Right lobe of liver (tissue), 6 donors: ENCODE results near the gene UQCC2. TPM values are rescaled to one million over a fixed set of nuclear protein-coding genes. Genes with fewer than 3 reads are reported as not detected.

Source experiments
- ATAC-seq, 4 donors: fragments of 200-7000 bp; cut with Tn5 transposase; one replicate each; pipeline ENCODE4 v1.9.1; 2020; ENCODE audit warnings: mild to moderate bottlenecking in 4 of 4, moderate library complexity in 4 of 4
- DNase-seq, 3 donors: peaks; one replicate each; pipeline ENCODE4 v3.0.0-alpha.2; 2020
- H3K27ac ChIP-seq, 3 donors: fragments of 200-600 bp; one replicate each; pipeline ENCODE4 v1.8.0; 2022
- H3K27me3 ChIP-seq, 2 donors: fragments of 200-600 bp; one replicate each; pipeline ENCODE4 v1.8.0; 2022
- H3K36me3 ChIP-seq, 4 donors: fragments of 200-600 bp; sonication (generic) in 1 of 4; one replicate each; pipeline versions ENCODE4 v1.5.1 to v1.8.0; 2017 to 2022; ENCODE audit warnings: control low read depth in 1 of 4
- H3K4me1 ChIP-seq, 4 donors: fragments of 200-600 bp; sonication (generic) in 1 of 4; one replicate each; pipeline versions ENCODE4 v1.5.1 to v1.8.0; 2017 to 2022; ENCODE audit warnings: control low read depth in 1 of 4
- H3K4me3 ChIP-seq, 3 donors: fragments of 200-600 bp; one replicate each; pipeline ENCODE4 v1.8.0; 2022
- H3K9me3 ChIP-seq, 4 donors: fragments of 200-600 bp; sonication (generic) in 1 of 4; one replicate each; pipeline versions ENCODE4 v1.5.1 to v1.8.0; 2017 to 2022; ENCODE audit warnings: control low read depth in 1 of 4
- CTCF ChIP-seq, 4 donors: fragments of 200-600 bp in 3 of 4; fragments of 450-650 bp in 1 of 4; IDR thresholded peaks; one replicate each; pipeline versions ENCODE4 v1.5.1 to v1.8.0; 2016 to 2022; ENCODE audit warnings: antibody characterized with exemption in 4 of 4, mild to moderate bottlenecking in 2 of 4
- POLR2A ChIP-seq: fragments of 450-650 bp; IDR thresholded peaks from one replicate; pipeline ENCODE4 v1.6.1; 2017; ENCODE audit warnings: antibody characterized with exemption, mild to moderate bottlenecking
- WGBS: methylation state at CpG from one replicate; pipeline ENCODE4 v1.1.6; 2018; ENCODE audit warnings: low coverage, low lambda C conversion rate; ENCODE audit not compliant: insufficient coverage; ENCODE audit errors: missing lambda C conversion rate; 5-methylcytosine and 5-hydroxymethylcytosine counted together
- intact Hi-C, 2 donors: fragments of 100-400 bp; cut with DNase I; formaldehyde crosslinking; loops; one replicate each; pipeline versions ENCODE4 v1.11.2 to v1.14.1; 2022
- long read RNA-seq: library from polyadenylated mRNA; unstranded; transcript quantifications from one replicate; pipeline ENCODE4 v2.0.0, GENCODE V29; 2019
- total RNA-seq, 6 experiments: library from RNA; depleted of rRNA in 2 of 6; stranded (reverse); fragments of >200 nt in 2 of 6; fragmentation: NEBNext Ultra II Directional in 3 of 6; extraction: Animal tissue kit (Norgen Biotek cat#: 25700) in 3 of 6; gene quantifications; one replicate each; pipeline versions ENCODE4 v1.1.0 to v1.2.4, GENCODE V29; 2016 to 2023
- donor health status: DM: no; HTN: yes; CAD: no.
- donor health status: DM: no; HTN: no; CAD: no.
- donor health status: DM: no; HTN: no; CAD: no.
- donor health status: DM: no; HTN: yes; CAD: no.
- donor health status: DM: no; HTN: yes; CAD: no.

The UQCC2 gene
- total RNA-seq, result 10 to 100 TPM; 23.7 to 38.4 (median 31.5) TPM
- long read RNA-seq, transcript UQCC2-204 (4 exons, 1,314 nt), result major isoform, 19 of 19 reads
- long read RNA-seq, partial matches to known transcripts, result 0 of 19 reads
- long read RNA-seq, other reads (novel, unspliced or antisense), result 0 of 19 reads

- ATAC-seq, result peak; percentile 96 to 99 (median 98)
- H3K36me3 ChIP-seq, result peaks cover 0 to 8% (median 0%) of the 10 kb centered on the region in 4 donors
- TF ChIP-seq POLR2A, result peak; percentile 70
- TF ChIP-seq CTCF (IDR thresholded peaks at IDR 0.05), result peak; percentile 60 to 87 (median 78)
- DNase-seq, result peak; percentile 98 to 99 (median 99)
- peak within 1 kb of the TSS; percentile 61 to 89 (median 68) for H3K4me3 ChIP-seq
- under 1% methylated on average over 50 of the region's 73 CpGs for WGBS
- H3K27ac ChIP-seq, result peak within 1 kb of the TSS; percentile 25 to 75 (median 75)
- H3K9me3 ChIP-seq, result no peaks in the 10 kb centered on the region
- H3K27me3 ChIP-seq, result no peaks in the 10 kb centered on the region
- peaks cover 0 to 17% (median under 1%) of the 10 kb centered on the region in 4 donors for H3K4me1 ChIP-seq
- intact Hi-C loops, result loop anchor here (5.0 to 10.0 kb wide), 2 partner anchors 51 to 53 kb away; no protein-coding TSS in a partner anchor
Observed at GRCh38 chr6:33711140-33712129, at the start of gene UQCC2. TSS of gene UQCC2 (minus strand) at chr6:33711700. CDS start at chr6:33711686, 14 bp downstream.

- TF ChIP-seq CTCF (IDR thresholded peaks at IDR 0.05) (no peak), POLR2A (no peak)
- Histone ChIP-seq H3K4me3 (no peak overlapping the region), H3K4me1 (peaks cover 0 to 36% (median 10%) of the 10 kb centered on the region in 4 donors), H3K27me3 (no peaks in the 10 kb centered on the region), H3K27ac (no peak overlapping the region), H3K36me3 (no peaks in the 10 kb centered on the region), H3K9me3 (no peaks in the 10 kb centered on the region)
- 77% methylated on average over 3 of the region's 9 CpGs for WGBS
- intact Hi-C loops, result loop anchor here (5.0 to 10.0 kb wide), 4 partner anchors 45 to 395 kb away; partner anchors contain the start of genes UQCC2 (in 2 of the 2) and BAK1 (in 1 of the 2)
- no peak for ATAC-seq
- DNase-seq, result no peak
Observed at GRCh38 chr6:33759887-33760629, 48.6 kb upstream of the UQCC2 start.

- no peaks in the 10 kb centered on the region for H3K36me3 ChIP-seq
- TF ChIP-seq POLR2A (no peak), CTCF (IDR thresholded peaks at IDR 0.05) (no peak)
- ATAC-seq (peak in 1 of 4 donors; percentile 12), DNase-seq (no peak)
- no peaks in the 10 kb centered on the region for H3K9me3 ChIP-seq
- H3K4me3 ChIP-seq, result no peak overlapping the region
- H3K27me3 ChIP-seq, result no peaks in the 10 kb centered on the region
- H3K27ac ChIP-seq, result peak overlapping the region in 1 of 3 donors; percentile 25
- intact Hi-C loops, result no loop called here
- H3K4me1 ChIP-seq, result peaks cover 0 to 36% (median 10%) of the 10 kb centered on the region in 4 donors
- WGBS, result 23% methylated on average over 7 of the region's 7 CpGs
Observed at GRCh38 chr6:33758815-33759216, 47.3 kb upstream of the UQCC2 start.

- DNase-seq (no peak), ATAC-seq (no peak)
- no peaks in the 10 kb centered on the region for H3K36me3 ChIP-seq
- no peak overlapping the region for H3K27ac ChIP-seq
- TF ChIP-seq CTCF (IDR thresholded peaks at IDR 0.05) (no peak), POLR2A (no peak)
- H3K4me1 ChIP-seq, result peaks cover 0 to 36% (median 10%) of the 10 kb centered on the region in 4 donors
- H3K9me3 ChIP-seq, result no peaks in the 10 kb centered on the region
- 83% methylated on average over 4 of the region's 10 CpGs for WGBS
- no peaks in the 10 kb centered on the region for H3K27me3 ChIP-seq
- intact Hi-C loops, result no loop called here
- H3K4me3 ChIP-seq, result no peak overlapping the region
Observed at GRCh38 chr6:33757906-33758305, 46.4 kb upstream of the UQCC2 start.
